Mesodermal cell (in vitro differentiated cells): ENCODE measurements around the gene LUM. TPM values are rescaled to one million over a fixed set of nuclear protein-coding genes. Genes with fewer than 3 reads are reported as not detected.

Experiments used
- H3K27ac ChIP-seq: 2 replicates; pipeline ENCODE4 v1.7.0; 2013; ENCODE audit warnings: mild to moderate bottlenecking, low read depth, low read length, moderate library complexity; ENCODE audit not compliant: severe bottlenecking
- H3K36me3 ChIP-seq: 2 replicates; pipeline ENCODE4 v1.7.1; 2013; ENCODE audit warnings: mild to moderate bottlenecking, low read length, moderate library complexity; ENCODE audit not compliant: control insufficient read depth, insufficient read depth
- H3K4me1 ChIP-seq: one replicate; pipeline ENCODE4 v1.7.1; 2013; ENCODE audit warnings: mild to moderate bottlenecking, low read length; ENCODE audit not compliant: insufficient read depth, control insufficient read depth, poor library complexity, severe bottlenecking
- H3K4me3 ChIP-seq: 2 replicates; pipeline ENCODE4 v1.7.0; 2013; ENCODE audit warnings: low read length, control low read depth, mild to moderate bottlenecking; ENCODE audit not compliant: insufficient read depth, poor library complexity, severe bottlenecking; ENCODE audit errors: extremely low read depth
- H3K9me3 ChIP-seq: 2 replicates; pipeline ENCODE4 v1.7.1; 2013; ENCODE audit warnings: mild to moderate bottlenecking, low read length, moderate library complexity; ENCODE audit not compliant: control insufficient read depth
- WGBS, 2 experiments: methylation state at CpG; one replicate each; pipeline ENCODE4 v1.1.5; 2013; ENCODE audit warnings: missing lambda C conversion rate in 2 of 2; ENCODE audit not compliant: insufficient coverage in 2 of 2; 5-methylcytosine and 5-hydroxymethylcytosine counted together
- polyA plus RNA-seq, 2 experiments: library from polyadenylated mRNA; stranded (reverse); fragments of 50-300 nt; gene quantifications; one replicate each; pipeline ENCODE4 v1.2.3, GENCODE V29; 2013

LUM gene
- 405 TPM for polyA plus RNA-seq (2013, experiment 1 of 2)
- polyA plus RNA-seq (2013, experiment 2 of 2) = 652 TPM

- peaks cover 3% of the 10 kb centered on the region for H3K4me1 ChIP-seq
- 40 to 75% methylated on average over 2 to 3 of the region's 7 CpGs for WGBS, 2 experiments
- H3K27ac ChIP-seq = peak within 1 kb of the TSS; percentile 74
- H3K36me3 ChIP-seq = no peaks in the 10 kb centered on the region
- H3K9me3 ChIP-seq = no peaks in the 10 kb centered on the region
- H3K4me3 ChIP-seq = peak within 1 kb of the TSS; percentile 22
Measured at GRCh38 chr12:91111366-91112325, at the start of gene LUM. LUM (minus strand) TSS chr12:91111494; CDS start chr12:91108979, 2,515 bp downstream.

DNA sequence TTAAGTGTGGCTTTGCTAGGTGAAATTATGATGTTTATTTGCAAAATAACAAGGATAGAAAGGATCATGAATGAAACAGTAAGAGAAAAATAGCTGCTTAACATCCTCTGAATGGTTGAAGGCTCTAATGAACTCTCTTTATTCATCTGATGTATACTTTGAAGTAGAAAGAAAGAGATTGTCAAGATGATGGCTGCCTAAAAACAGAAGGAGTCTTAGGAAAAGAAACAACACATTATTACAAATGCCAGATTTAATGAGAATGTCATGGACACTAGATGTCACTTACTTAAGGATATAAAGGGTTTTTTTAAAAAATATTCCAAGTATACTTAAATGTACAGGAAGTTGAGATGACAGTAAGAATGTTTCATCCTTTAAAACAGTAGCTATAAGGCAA lies 49.7 kb upstream of the LUM start:
- Histone ChIP-seq H3K27ac (no peak overlapping the region), H3K36me3 (no peaks in the 10 kb centered on the region), H3K9me3 (no peaks in the 10 kb centered on the region), H3K4me1 (no peaks in the 10 kb centered on the region), H3K4me3 (no peak overlapping the region)

- no peaks in the 10 kb centered on the region for H3K36me3 ChIP-seq
- no peaks in the 10 kb centered on the region for H3K9me3 ChIP-seq
- no peak overlapping the region for H3K27ac ChIP-seq
- no peak overlapping the region for H3K4me3 ChIP-seq
- WGBS, 2 experiments = 29% methylated on average over 1 of the region's 2 CpGs; no CpG with 5 or more reads in 1 of the 2 experiments
- no peaks in the 10 kb centered on the region for H3K4me1 ChIP-seq
Measured at GRCh38 chr12:91155990-91156389, 44.7 kb upstream of the LUM start.

GRCh38 chr12:91154131-91154530 lies 42.8 kb upstream of the LUM start:
- Histone ChIP-seq H3K4me3 (no peak overlapping the region), H3K4me1 (no peaks in the 10 kb centered on the region), H3K27ac (no peak overlapping the region), H3K36me3 (no peaks in the 10 kb centered on the region), H3K9me3 (no peaks in the 10 kb centered on the region)
- no CpG with 5 or more reads among the region's 3 CpGs for WGBS, 2 experiments

DNA sequence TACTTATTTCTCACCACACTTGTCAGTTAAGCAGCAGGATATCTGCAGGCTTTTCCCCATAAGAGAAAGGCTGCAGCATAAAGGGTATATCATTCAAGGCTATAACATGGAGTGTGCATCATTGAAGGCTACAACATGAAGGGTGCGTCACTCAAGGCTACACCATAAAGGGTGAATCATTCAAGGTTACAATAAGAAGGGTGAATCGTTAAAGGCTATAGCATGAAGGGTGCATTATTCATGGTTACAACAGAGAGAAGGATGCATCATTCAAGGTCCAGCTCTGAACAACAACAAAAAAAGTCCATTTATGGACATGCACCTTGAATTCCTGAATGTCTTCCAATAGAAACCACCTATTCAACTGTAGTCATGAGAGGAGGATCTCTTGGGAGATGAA lies 32.8 kb upstream of the LUM start:
- Histone ChIP-seq H3K4me1 (peaks cover 25% of the 10 kb centered on the region), H3K36me3 (no peaks in the 10 kb centered on the region), H3K4me3 (no peak overlapping the region), H3K9me3 (no peaks in the 10 kb centered on the region), H3K27ac (no peak overlapping the region)
- WGBS, 2 experiments = 83 to 90% methylated on average over 2 of the region's 2 CpGs

GRCh38 chr12:91143206-91143605 lies 31.9 kb upstream of the LUM start:
- no peaks in the 10 kb centered on the region for H3K9me3 ChIP-seq
- no peak overlapping the region for H3K4me3 ChIP-seq
- no peak overlapping the region for H3K27ac ChIP-seq
- H3K4me1 ChIP-seq = peaks cover 34% of the 10 kb centered on the region
- H3K36me3 ChIP-seq = no peaks in the 10 kb centered on the region
- 94 to 97% methylated on average over 3 of the region's 3 CpGs for WGBS, 2 experiments

- Histone ChIP-seq H3K9me3 (no peaks in the 10 kb centered on the region), H3K27ac (peak overlapping the region; percentile 13), H3K4me3 (no peak overlapping the region), H3K36me3 (no peaks in the 10 kb centered on the region), H3K4me1 (peaks cover 38% of the 10 kb centered on the region)
- 79 to 88% methylated on average over 2 to 3 of the region's 3 CpGs for WGBS, 2 experiments
Measured at GRCh38 chr12:91142221-91142631, 30.9 kb upstream of the LUM start.

DNA sequence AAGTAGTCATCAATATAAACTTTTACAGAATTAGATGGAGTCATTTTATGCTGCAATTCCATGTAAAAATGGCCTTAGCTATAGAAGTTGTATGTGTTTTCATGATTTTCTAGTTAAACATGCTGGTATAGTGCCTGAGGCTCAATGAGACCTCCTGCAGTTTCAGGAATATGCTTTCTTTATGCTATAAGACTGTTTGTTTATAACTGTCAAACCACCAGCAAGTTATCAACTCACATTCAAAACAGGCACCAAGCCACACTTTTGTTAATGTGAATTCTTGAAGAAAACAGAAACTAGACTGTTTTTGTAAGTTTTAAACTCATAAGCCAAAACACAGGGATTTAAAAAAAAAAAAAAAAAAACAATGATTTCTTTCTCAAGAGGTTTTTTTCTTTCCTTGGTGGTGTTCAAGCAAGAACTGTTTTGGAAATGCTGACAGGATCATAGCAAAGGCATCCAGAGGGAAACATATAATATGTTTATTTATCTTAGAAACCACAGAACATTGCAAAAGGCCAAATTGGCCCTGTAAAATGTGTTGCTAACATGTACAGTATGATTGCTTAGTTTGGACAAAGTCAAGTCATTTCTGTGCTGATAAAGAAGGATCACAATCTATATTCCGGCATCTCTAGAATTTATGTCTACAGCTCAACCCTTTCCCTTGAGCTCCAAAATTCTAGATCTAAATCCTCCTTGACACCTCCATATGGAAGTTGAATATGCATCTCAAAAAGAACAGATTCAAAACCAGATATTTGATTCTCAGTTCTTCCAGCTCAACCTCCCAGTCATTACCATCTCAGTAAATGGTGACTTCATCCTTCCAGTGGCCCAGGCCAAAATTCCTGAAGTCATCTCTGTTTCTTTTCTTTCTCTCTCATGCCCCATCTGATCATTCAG lies 29.0 kb upstream of the LUM start:
- Histone ChIP-seq H3K4me1 (peaks cover 38% of the 10 kb centered on the region), H3K4me3 (no peak overlapping the region), H3K9me3 (no peaks in the 10 kb centered on the region), H3K36me3 (no peaks in the 10 kb centered on the region), H3K27ac (peak overlapping the region; percentile 57)
- WGBS, 2 experiments = no CpG with 5 or more reads among the region's 1 CpG

- Histone ChIP-seq H3K9me3 (no peaks in the 10 kb centered on the region), H3K27ac (peak overlapping the region; percentile 57), H3K4me3 (no peak overlapping the region), H3K4me1 (peaks cover 38% of the 10 kb centered on the region), H3K36me3 (no peaks in the 10 kb centered on the region)
- WGBS, 2 experiments = no CpG with 5 or more reads among the region's 2 CpGs
Measured at GRCh38 chr12:91139286-91139685, 28.0 kb upstream of the LUM start.

- Histone ChIP-seq H3K4me1 (peaks cover 38% of the 10 kb centered on the region), H3K36me3 (no peaks in the 10 kb centered on the region), H3K4me3 (no peak overlapping the region), H3K9me3 (no peaks in the 10 kb centered on the region), H3K27ac (peak overlapping the region; percentile 47)
- no CpG with 5 or more reads among the region's 1 CpG for WGBS, 2 experiments
Measured at GRCh38 chr12:91138337-91138920, 27.1 kb upstream of the LUM start.
